ENCODE results near the gene RWDD3. TPM values are rescaled to one million over a fixed set of nuclear protein-coding genes. Genes with fewer than 3 reads are reported as not detected.

The RWDD3 gene
- total RNA-seq, 1 experiment from 2014 or later, result 11.3 TPM

GRCh38 chr1:95226781-95227660 lies 7.0 kb upstream of the RWDD3 start:
- no peaks in the 10 kb centered on the region for H3K79me2 ChIP-seq (ENCODE audit: low read depth)
- no peak overlapping the region for H3K4me2 ChIP-seq
- no peaks in the 10 kb centered on the region for H3K9me3 ChIP-seq (ENCODE audit: insufficient read depth, low read depth)
- intact Hi-C loops (cut with micrococcal nuclease; ENCODE audit: unreplicated experiment), result no loop called here
- ChIA-PET POLR2A (ENCODE audit: unreplicated experiment) (interaction anchor here (0.6 kb wide), 1 partner anchor 91 kb away, joined by 9 read pairs; no protein-coding TSS in a partner anchor), CTCF (no interaction called here)
- no peaks in the 10 kb centered on the region for H3K27me3 ChIP-seq (ENCODE audit: insufficient read depth, low read depth)
- no peak overlapping the region for H2AFZ ChIP-seq
- H3K9me2 ChIP-seq (ENCODE audit: insufficient read depth), result peaks cover 3% of the 10 kb centered on the region; the same call in 1 of the 2 replicates
- no peak for TF ChIP-seq EZH2 (IDR thresholded peaks at IDR 0.05; ENCODE audit: low read depth)
- no TSS peak for BruUV-seq (replicated peaks)
- H3F3A ChIP-seq (ENCODE audit: insufficient read depth, low read depth), result peaks cover 4% of the 10 kb centered on the region
- H3K4me1 ChIP-seq (replicated peaks; ENCODE audit: insufficient read depth), result peaks cover 15% of the 10 kb centered on the region
- H3K4me3 ChIP-seq, result no peak overlapping the region
- H3K36me3 ChIP-seq (ENCODE audit: low read depth), result no peaks in the 10 kb centered on the region
- no peaks in the 10 kb centered on the region for H4K20me1 ChIP-seq (ENCODE audit: insufficient read depth)
- DNase-seq, result no peak
- H3K27ac ChIP-seq, result no peak overlapping the region

GRCh38 chr1:95229037-95229436 lies 5.0 kb upstream of the RWDD3 start:
- no peaks in the 10 kb centered on the region for H3K9me3 ChIP-seq (ENCODE audit: insufficient read depth, low read depth)
- CTCF ChIA-PET, result no interaction called here
- POLR2A ChIA-PET (ENCODE audit: unreplicated experiment), result no interaction called here
- H2AFZ ChIP-seq, result no peak overlapping the region
- BruUV-seq (replicated peaks), result no TSS peak
- no peak overlapping the region for H3K27ac ChIP-seq
- intact Hi-C loops (cut with micrococcal nuclease; ENCODE audit: unreplicated experiment), result no loop called here
- peaks cover 12% of the 10 kb centered on the region for H3K4me1 ChIP-seq (replicated peaks; ENCODE audit: insufficient read depth)
- H3K4me2 ChIP-seq, result no peak overlapping the region
- peaks cover 3% of the 10 kb centered on the region; the same call in 1 of the 2 replicates for H3K9me2 ChIP-seq (ENCODE audit: insufficient read depth)
- no peak overlapping the region for H3K4me3 ChIP-seq
- TF ChIP-seq CTCF (conservative IDR thresholded peaks at IDR 0.05) (no peak), EZH2 (IDR thresholded peaks at IDR 0.05; ENCODE audit: low read depth) (no peak)
- H3K79me2 ChIP-seq (ENCODE audit: low read depth), result peaks cover 3% of the 10 kb centered on the region; the same call in 1 of the 2 replicates
- no peaks in the 10 kb centered on the region; the same call in 1 of the 2 replicates for H3F3A ChIP-seq (ENCODE audit: insufficient read depth, low read depth)
- no peaks in the 10 kb centered on the region for H3K27me3 ChIP-seq (ENCODE audit: insufficient read depth, low read depth)
- no peak for DNase-seq
- no peaks in the 10 kb centered on the region for H4K20me1 ChIP-seq (ENCODE audit: insufficient read depth)
- H3K36me3 ChIP-seq (ENCODE audit: low read depth), result no peaks in the 10 kb centered on the region

- DNase-seq, result no peak
- Histone ChIP-seq H3K27ac (no peak overlapping the region), H3K4me1 (replicated peaks; ENCODE audit: insufficient read depth) (peaks cover 12% of the 10 kb centered on the region), H3K4me2 (no peak overlapping the region), H3K79me2 (ENCODE audit: low read depth) (peaks cover 9% of the 10 kb centered on the region), H2AFZ (no peak overlapping the region), H3K9me3 (ENCODE audit: insufficient read depth, low read depth) (no peaks in the 10 kb centered on the region), H4K20me1 (ENCODE audit: insufficient read depth) (no peaks in the 10 kb centered on the region), H3K27me3 (ENCODE audit: insufficient read depth, low read depth) (no peaks in the 10 kb centered on the region), H3K36me3 (ENCODE audit: low read depth) (no peaks in the 10 kb centered on the region), H3K9me2 (ENCODE audit: insufficient read depth) (no peaks in the 10 kb centered on the region; the same call in 1 of the 2 replicates), H3K4me3 (no peak overlapping the region), H3F3A (ENCODE audit: insufficient read depth, low read depth) (no peaks in the 10 kb centered on the region; the same call in 1 of the 2 replicates)
- intact Hi-C loops (cut with micrococcal nuclease; ENCODE audit: unreplicated experiment), result loop anchor here (5.0 kb wide), 2 partner anchors 302 to 407 kb away; partner anchors contain the start of genes CNN3 and SLC44A3
- POLR2A ChIA-PET (ENCODE audit: unreplicated experiment), result no interaction called here
- CTCF ChIA-PET, result no interaction called here
- TF ChIP-seq EZH2 (IDR thresholded peaks at IDR 0.05; ENCODE audit: low read depth) (no peak), CTCF (conservative IDR thresholded peaks at IDR 0.05) (no peak)
- BruUV-seq (replicated peaks), result no TSS peak
These were observed 4.3 kb upstream of the RWDD3 start for GRCh38 chr1:95229706-95230105.
